Measurements from ENCODE around the gene SLC44A3. TPM values are rescaled to one million over a fixed set of nuclear protein-coding genes. Genes with fewer than 3 reads are reported as not detected.
A peak's percentile ranks its signal among the peaks of the same experiment; 100 is the strongest.

SLC44A3 gene
- total and polyA plus RNA-seq, 2 of the 13 experiments (the other 11 are each of a cell fraction or from before 2014, with no cell fraction given): 6.8 to 14.1 TPM

DNA sequence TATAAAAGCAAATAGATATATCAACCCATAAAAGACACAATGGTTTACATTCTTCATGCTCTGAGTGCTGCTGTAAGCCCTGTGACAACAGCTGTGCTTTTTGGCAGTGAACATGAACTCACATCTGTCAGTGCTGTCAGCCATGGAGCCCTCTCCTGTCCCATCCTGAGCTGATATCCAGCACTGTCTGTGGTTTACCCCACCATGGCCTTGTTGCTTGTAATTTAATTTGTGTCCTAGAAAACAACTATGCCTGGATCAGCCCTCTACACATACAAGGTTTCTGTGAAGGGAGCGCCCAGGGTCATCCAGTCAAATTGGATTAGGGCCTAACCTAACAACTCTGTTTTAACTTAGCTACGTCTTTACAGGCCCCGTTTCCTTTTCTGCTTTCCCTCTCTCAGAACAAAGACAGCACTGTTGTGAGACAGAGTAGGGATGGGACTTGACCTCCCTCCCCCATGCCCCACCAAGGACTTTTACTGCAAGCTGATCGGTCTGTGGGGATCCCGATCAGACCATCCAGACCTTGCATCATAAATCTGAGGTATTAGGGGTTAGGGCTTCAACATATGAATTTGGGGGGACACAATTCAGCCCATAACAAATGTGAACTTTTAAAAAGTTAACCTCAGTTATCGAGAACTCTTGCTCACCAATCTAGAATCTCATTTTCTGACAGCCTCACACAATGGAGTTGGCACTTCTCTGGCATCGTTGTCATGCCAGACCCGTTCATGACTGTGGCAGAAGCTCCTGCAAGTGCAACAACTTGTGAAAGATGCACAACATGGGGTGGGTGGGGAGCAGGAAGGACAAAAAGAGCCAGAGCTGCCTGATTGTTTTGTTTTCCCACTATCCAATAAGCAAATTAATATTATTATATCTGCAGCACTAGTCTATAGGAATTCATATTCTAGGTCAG is 16.4 kb upstream of the SLC44A3 start (continued):
- TF ChIP-seq KLF6 (CRISPR knock-in tag; IDR thresholded peaks at IDR 0.05) (no peak), GTF2F1 (IDR thresholded peaks at IDR 0.05; ENCODE audit: low read length) (no peak), ZSCAN25 (CRISPR knock-in tag; IDR thresholded peaks at IDR 0.05) (no peak), ZNF329 (CRISPR knock-in tag; IDR thresholded peaks at IDR 0.05; ENCODE audit: low read depth) (no peak), BRF2 (CRISPR knock-in tag; IDR thresholded peaks at IDR 0.05) (no peak), E2F5 (CRISPR knock-in tag; conservative IDR thresholded peaks at IDR 0.05) (no peak), ZNF234 (CRISPR knock-in tag; conservative IDR thresholded peaks at IDR 0.05) (no peak), NR2F1 (CRISPR knock-in tag; IDR thresholded peaks at IDR 0.05) (0 out of 4 replicates have a peak, but pooled peaks of 1 of the 2 experiments have one; percentile 19), ZNF496 (CRISPR knock-in tag; IDR thresholded peaks at IDR 0.05; ENCODE audit: insufficient replicate concordance) (no peak), ZNF446 (CRISPR knock-in tag; IDR thresholded peaks at IDR 0.05) (no peak), ASH2L (IDR thresholded peaks at IDR 0.05; ENCODE audit: insufficient read length, low read depth, low read length) (peak; percentile 34), ZNF562 (CRISPR knock-in tag; IDR thresholded peaks at IDR 0.05; ENCODE audit: borderline replicate concordance) (no peak), ZNF7 (CRISPR knock-in tag; IDR thresholded peaks at IDR 0.05) (no peak)
- TF ChIP-seq, protein P1, sequence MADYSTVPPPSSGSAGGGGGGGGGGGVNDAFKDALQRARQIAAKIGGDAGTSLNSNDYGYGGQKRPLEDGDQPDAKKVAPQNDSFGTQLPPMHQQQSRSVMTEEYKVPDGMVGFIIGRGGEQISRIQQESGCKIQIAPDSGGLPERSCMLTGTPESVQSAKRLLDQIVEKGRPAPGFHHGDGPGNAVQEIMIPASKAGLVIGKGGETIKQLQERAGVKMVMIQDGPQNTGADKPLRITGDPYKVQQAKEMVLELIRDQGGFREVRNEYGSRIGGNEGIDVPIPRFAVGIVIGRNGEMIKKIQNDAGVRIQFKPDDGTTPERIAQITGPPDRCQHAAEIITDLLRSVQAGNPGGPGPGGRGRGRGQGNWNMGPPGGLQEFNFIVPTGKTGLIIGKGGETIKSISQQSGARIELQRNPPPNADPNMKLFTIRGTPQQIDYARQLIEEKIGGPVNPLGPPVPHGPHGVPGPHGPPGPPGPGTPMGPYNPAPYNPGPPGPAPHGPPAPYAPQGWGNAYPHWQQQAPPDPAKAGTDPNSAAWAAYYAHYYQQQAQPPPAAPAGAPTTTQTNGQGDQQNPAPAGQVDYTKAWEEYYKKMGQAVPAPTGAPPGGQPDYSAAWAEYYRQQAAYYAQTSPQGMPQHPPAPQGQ (CRISPR knock-in tag; IDR thresholded peaks at IDR 0.05; ENCODE audit: borderline replicate concordance): no peak
- TF ChIP-seq, protein P2, sequence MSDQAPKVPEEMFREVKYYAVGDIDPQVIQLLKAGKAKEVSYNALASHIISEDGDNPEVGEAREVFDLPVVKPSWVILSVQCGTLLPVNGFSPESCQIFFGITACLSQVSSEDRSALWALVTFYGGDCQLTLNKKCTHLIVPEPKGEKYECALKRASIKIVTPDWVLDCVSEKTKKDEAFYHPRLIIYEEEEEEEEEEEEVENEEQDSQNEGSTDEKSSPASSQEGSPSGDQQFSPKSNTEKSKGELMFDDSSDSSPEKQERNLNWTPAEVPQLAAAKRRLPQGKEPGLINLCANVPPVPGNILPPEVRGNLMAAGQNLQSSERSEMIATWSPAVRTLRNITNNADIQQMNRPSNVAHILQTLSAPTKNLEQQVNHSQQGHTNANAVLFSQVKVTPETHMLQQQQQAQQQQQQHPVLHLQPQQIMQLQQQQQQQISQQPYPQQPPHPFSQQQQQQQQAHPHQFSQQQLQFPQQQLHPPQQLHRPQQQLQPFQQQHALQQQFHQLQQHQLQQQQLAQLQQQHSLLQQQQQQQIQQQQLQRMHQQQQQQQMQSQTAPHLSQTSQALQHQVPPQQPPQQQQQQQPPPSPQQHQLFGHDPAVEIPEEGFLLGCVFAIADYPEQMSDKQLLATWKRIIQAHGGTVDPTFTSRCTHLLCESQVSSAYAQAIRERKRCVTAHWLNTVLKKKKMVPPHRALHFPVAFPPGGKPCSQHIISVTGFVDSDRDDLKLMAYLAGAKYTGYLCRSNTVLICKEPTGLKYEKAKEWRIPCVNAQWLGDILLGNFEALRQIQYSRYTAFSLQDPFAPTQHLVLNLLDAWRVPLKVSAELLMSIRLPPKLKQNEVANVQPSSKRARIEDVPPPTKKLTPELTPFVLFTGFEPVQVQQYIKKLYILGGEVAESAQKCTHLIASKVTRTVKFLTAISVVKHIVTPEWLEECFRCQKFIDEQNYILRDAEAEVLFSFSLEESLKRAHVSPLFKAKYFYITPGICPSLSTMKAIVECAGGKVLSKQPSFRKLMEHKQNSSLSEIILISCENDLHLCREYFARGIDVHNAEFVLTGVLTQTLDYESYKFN (CRISPR knock-in tag; conservative IDR thresholded peaks at IDR 0.05): peak; percentile 56
- TF ChIP-seq, protein P3, sequence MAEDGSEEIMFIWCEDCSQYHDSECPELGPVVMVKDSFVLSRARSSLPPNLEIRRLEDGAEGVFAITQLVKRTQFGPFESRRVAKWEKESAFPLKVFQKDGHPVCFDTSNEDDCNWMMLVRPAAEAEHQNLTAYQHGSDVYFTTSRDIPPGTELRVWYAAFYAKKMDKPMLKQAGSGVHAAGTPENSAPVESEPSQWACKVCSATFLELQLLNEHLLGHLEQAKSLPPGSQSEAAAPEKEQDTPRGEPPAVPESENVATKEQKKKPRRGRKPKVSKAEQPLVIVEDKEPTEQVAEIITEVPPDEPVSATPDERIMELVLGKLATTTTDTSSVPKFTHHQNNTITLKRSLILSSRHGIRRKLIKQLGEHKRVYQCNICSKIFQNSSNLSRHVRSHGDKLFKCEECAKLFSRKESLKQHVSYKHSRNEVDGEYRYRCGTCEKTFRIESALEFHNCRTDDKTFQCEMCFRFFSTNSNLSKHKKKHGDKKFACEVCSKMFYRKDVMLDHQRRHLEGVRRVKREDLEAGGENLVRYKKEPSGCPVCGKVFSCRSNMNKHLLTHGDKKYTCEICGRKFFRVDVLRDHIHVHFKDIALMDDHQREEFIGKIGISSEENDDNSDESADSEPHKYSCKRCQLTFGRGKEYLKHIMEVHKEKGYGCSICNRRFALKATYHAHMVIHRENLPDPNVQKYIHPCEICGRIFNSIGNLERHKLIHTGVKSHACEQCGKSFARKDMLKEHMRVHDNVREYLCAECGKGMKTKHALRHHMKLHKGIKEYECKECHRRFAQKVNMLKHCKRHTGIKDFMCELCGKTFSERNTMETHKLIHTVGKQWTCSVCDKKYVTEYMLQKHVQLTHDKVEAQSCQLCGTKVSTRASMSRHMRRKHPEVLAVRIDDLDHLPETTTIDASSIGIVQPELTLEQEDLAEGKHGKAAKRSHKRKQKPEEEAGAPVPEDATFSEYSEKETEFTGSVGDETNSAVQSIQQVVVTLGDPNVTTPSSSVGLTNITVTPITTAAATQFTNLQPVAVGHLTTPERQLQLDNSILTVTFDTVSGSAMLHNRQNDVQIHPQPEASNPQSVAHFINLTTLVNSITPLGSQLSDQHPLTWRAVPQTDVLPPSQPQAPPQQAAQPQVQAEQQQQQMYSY (CRISPR knock-in tag; IDR thresholded peaks at IDR 0.05): no peak

Data from HepG2 (cell line).